Gastrocnemius medialis (tissue), 4 donors: ENCODE measurements around the gene TNFRSF6B.

Experiments used
- POLR2A ChIP-seq, 2 donors: fragments of 450-650 bp; IDR thresholded peaks; one replicate each; pipeline ENCODE4 v1.6.1; 2017; ENCODE audit warnings: antibody characterized with exemption in 2 of 2, mild to moderate bottlenecking in 2 of 2, moderate library complexity in 2 of 2
- TF ChIP-seq, protein P1 (sequence below), 5 experiments: fragments of 450-650 bp in 3 of 5; fragments of 200-600 bp in 2 of 5; sonication (generic) in 2 of 5; IDR thresholded peaks in 4 of 5; conservative IDR thresholded peaks in 1 of 5; 1 replicate in 4 of 5; 2 replicates in 1 of 5; pipeline ENCODE4 v1.5.1; 2016 to 2019; ENCODE audit warnings: antibody characterized with exemption in 5 of 5, mild to moderate bottlenecking in 3 of 5, moderate library complexity in 3 of 5

DNA sequence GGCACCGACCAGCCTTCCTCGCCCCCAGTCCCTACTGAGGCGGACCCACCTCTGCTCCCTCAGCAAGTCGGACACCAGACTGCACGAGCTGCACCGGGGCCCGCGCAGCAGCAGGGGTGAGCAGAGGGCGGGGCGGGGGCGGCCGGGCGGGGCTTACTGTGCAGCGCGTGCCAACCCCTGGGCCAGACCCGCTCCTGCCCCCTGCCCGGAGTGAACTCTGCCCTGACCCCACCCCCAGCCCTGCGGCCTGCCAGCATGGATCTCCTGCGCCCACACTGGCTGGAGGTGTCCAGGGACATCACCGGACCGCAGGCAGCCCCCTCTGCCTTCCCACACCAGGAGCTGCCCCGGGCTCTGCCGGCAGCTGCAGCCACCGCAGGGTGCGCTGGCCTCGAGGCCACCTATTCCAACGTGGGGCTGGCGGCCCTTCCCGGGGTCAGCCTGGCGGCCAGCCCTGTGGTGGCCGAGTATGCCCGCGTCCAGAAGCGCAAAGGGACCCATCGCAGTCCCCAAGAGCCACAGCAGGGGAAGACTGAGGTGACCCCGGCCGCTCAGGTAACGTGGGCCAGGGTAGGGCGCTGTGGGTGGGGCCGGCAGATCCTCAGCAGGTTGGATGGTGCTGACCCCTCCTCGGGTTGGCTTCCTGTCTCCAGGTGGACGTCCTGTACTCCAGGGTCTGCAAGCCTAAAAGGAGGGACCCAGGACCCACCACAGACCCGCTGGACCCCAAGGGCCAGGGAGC lies 41.7 kb downstream of the TNFRSF6B start:
- no peak for TF ChIP-seq POLR2A (IDR thresholded peaks at IDR 0.05)
- TF ChIP-seq, protein P1, sequence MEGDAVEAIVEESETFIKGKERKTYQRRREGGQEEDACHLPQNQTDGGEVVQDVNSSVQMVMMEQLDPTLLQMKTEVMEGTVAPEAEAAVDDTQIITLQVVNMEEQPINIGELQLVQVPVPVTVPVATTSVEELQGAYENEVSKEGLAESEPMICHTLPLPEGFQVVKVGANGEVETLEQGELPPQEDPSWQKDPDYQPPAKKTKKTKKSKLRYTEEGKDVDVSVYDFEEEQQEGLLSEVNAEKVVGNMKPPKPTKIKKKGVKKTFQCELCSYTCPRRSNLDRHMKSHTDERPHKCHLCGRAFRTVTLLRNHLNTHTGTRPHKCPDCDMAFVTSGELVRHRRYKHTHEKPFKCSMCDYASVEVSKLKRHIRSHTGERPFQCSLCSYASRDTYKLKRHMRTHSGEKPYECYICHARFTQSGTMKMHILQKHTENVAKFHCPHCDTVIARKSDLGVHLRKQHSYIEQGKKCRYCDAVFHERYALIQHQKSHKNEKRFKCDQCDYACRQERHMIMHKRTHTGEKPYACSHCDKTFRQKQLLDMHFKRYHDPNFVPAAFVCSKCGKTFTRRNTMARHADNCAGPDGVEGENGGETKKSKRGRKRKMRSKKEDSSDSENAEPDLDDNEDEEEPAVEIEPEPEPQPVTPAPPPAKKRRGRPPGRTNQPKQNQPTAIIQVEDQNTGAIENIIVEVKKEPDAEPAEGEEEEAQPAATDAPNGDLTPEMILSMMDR (IDR thresholded peaks at IDR 0.05 in 4 of 5, conservative IDR thresholded peaks at IDR 0.05 in 1 of 5) = no peak
